HG02588 (cell line): ENCODE measurements around the gene FOLR1.
"Not testable (repeated sequence)": the region's sequence is repeated elsewhere in the genome, so short reads cannot be mapped to it uniquely, and the experiment has no call there.

Source experiments
- ATAC-seq: cut with Tn5 transposase; IDR thresholded peaks from one replicate; pipeline ENCODE4 v1.9.1; 2021; ENCODE audit warnings: mild to moderate bottlenecking, moderate library complexity; ENCODE audit not compliant: unreplicated experiment

The FOLR1 gene

GRCh38 chr11:72180892-72181552 is 10.9 kb upstream of the FOLR1 start:
- not testable (repeated sequence) for ATAC-seq

GRCh38 chr11:72181553-72181958 is 10.4 kb upstream of the FOLR1 start:
- ATAC-seq: not testable (repeated sequence)

- ATAC-seq: no peak
These were observed 3.7 kb upstream of the FOLR1 start for GRCh38 chr11:72188267-72188666.

- ATAC-seq: no peak
These were observed 2.3 kb upstream of the FOLR1 start for GRCh38 chr11:72189455-72190250.

- ATAC-seq: no peak
These were observed 1.3 kb upstream of the FOLR1 start for GRCh38 chr11:72190631-72191071.

GRCh38 chr11:72195518-72196270 is 3.8 kb downstream of the FOLR1 start:
- no peak for ATAC-seq

GRCh38 chr11:72201445-72201844 is 9.5 kb downstream of the FOLR1 start:
- ATAC-seq: not testable (repeated sequence)

- no peak for ATAC-seq
These were observed 10.6 kb downstream of the FOLR1 start for GRCh38 chr11:72202571-72202970.

GRCh38 chr11:72203163-72203562 is 11.2 kb downstream of the FOLR1 start:
- no peak for ATAC-seq

GRCh38 chr11:72204886-72205285 is 12.9 kb downstream of the FOLR1 start:
- ATAC-seq: no peak

GRCh38 chr11:72206794-72207193 is 14.9 kb downstream of the FOLR1 start:
- ATAC-seq: not testable (repeated sequence)

- no peak for ATAC-seq
These were observed 16.3 kb downstream of the FOLR1 start for GRCh38 chr11:72208281-72208680.

- no peak for ATAC-seq
These were observed 17.2 kb downstream of the FOLR1 start for GRCh38 chr11:72209101-72209500.

- no peak for ATAC-seq
These were observed 24.7 kb downstream of the FOLR1 start, which contains the start of gene FOLR2 for GRCh38 chr11:72216638-72217037. FOLR2 (plus strand) TSS chr11:72216794; CDS start chr11:72218585, 1,791 bp downstream.

- no peak for ATAC-seq
These were observed 25.9 kb downstream of the FOLR1 start for GRCh38 chr11:72217841-72218240.

GRCh38 chr11:72218251-72218745 is 26.4 kb downstream of the FOLR1 start:
- no peak for ATAC-seq

- ATAC-seq: no peak
These were observed 28.9 kb downstream of the FOLR1 start for GRCh38 chr11:72220696-72221363.

GRCh38 chr11:72221386-72222075 is 29.6 kb downstream of the FOLR1 start:
- no peak for ATAC-seq

- no peak for ATAC-seq
These were observed 30.4 kb downstream of the FOLR1 start for GRCh38 chr11:72222106-72222891.
